ENCODE measurements around the gene KHDRBS2.
"Not testable (repeated sequence)": the region's sequence is repeated elsewhere in the genome, so short reads cannot be mapped to it uniquely, and the experiment has no call there.

- not testable (repeated sequence) for TF ChIP-seq CTCF, POLR2A (IDR thresholded peaks at IDR 0.05)
Observed at GRCh38 chr6:61769446-61769845, 516.6 kb downstream of the KHDRBS2 start.
